Aorta (tissue), 5 donors: ENCODE measurements around the gene CCNG2. TPM values are rescaled to one million over a fixed set of nuclear protein-coding genes. Genes with fewer than 3 reads are reported as not detected.

Experiments used
- ATAC-seq: fragments of 200-7000 bp; cut with Tn5 transposase; one replicate; pipeline ENCODE4 v1.9.1; 2022; ENCODE audit warnings: moderate library complexity; ENCODE audit not compliant: low FRiP score
- DNase-seq, 2 donors: peaks; one replicate each; pipeline ENCODE4 v3.0.0-alpha.2; 2020
- H3K27ac ChIP-seq, 2 donors: one replicate each; pipeline ENCODE4 v1.5.1; 2013; ENCODE audit warnings: low read length in 2 of 2, mild to moderate bottlenecking in 2 of 2, moderate library complexity in 2 of 2, control low read depth in 1 of 2, inconsistent platforms in 1 of 2, low read depth in 1 of 2
- H3K27me3 ChIP-seq, 2 donors: one replicate each; pipeline ENCODE4 v1.6.1; 2013; ENCODE audit warnings: control low read depth in 1 of 2, low read length in 1 of 2, mild to moderate bottlenecking in 1 of 2, moderate library complexity in 1 of 2; ENCODE audit not compliant: insufficient read depth in 2 of 2, control insufficient read depth in 1 of 2
- H3K36me3 ChIP-seq, 2 donors: one replicate each; pipeline ENCODE4 v1.6.1; 2013; ENCODE audit warnings: control low read depth in 1 of 2, low read length in 1 of 2, mild to moderate bottlenecking in 1 of 2; ENCODE audit not compliant: insufficient read depth in 2 of 2, control insufficient read depth in 1 of 2
- H3K4me1 ChIP-seq, 2 donors: one replicate each; pipeline ENCODE4 v1.6.1; 2013; ENCODE audit warnings: low read length in 2 of 2, control low read depth in 1 of 2, mild to moderate bottlenecking in 1 of 2, moderate library complexity in 1 of 2; ENCODE audit not compliant: insufficient read depth in 2 of 2, control insufficient read depth in 1 of 2
- H3K4me3 ChIP-seq, 2 donors: one replicate each; pipeline ENCODE4 v1.5.1; 2013; ENCODE audit warnings: low read length in 2 of 2, control low read depth in 1 of 2, mild to moderate bottlenecking in 1 of 2
- H3K9me3 ChIP-seq: one replicate; pipeline ENCODE4 v1.6.1; 2013; ENCODE audit warnings: mild to moderate bottlenecking, low read length; ENCODE audit not compliant: control insufficient read depth
- WGBS, 2 donors: extraction: QIAGEN DNeasy Blood & Tissue Kit; methylation state at CpG; one replicate each; pipeline ENCODE4 v1.1.7; 2013; 5-methylcytosine and 5-hydroxymethylcytosine counted together
- intact Hi-C, 2 donors: fragments of 100-400 bp; cut with DNase I; formaldehyde crosslinking; loops; one replicate each; pipeline versions ENCODE4 v1.14.2 to v1.15.0; 2022
- polyA plus RNA-seq, 2 donors: library from polyadenylated mRNA; stranded (reverse); fragments of 200-250 nt; gene quantifications; one replicate each; pipeline ENCODE4 v1.2.3, GENCODE V29; 2013
- total RNA-seq, 2 donors: library from RNA; stranded (reverse); fragmentation: NEBNext Ultra II Directional; extraction: Animal tissue kit (Norgen Biotek cat#: 25700); gene quantifications; one replicate each; pipeline ENCODE4 v1.2.1, GENCODE V29; 2021
- donor health status: healthy with polysubstance abuse.
- donor health status: Bipolar disorder and iron deficiency.
- donor health status: DM: no; HTN: no; CAD: no.
- donor health status: DM: no; HTN: no; CAD: no.
- donor health status: DM: yes; HTN: yes; CAD: no.

CCNG2 gene
- total and polyA plus RNA-seq, 4 donors = 28.8 to 57.5 (median 42.6) TPM

- 90% methylated on average over 3 of the region's 3 CpGs for WGBS, 2 donors
Measured at GRCh38 chr4:77177199-77177598, 20.2 kb downstream of the CCNG2 start.

GRCh38 chr4:77178560-77178959 lies 21.6 kb downstream of the CCNG2 start:
- ATAC-seq = no peak
- H3K4me1 ChIP-seq = no peaks in the 10 kb centered on the region
- H3K27me3 ChIP-seq = no peaks in the 10 kb centered on the region
- no peak overlapping the region for H3K4me3 ChIP-seq
- WGBS, 2 donors = 74 to 98% methylated on average over 2 of the region's 2 CpGs
- no peak overlapping the region for H3K27ac ChIP-seq
- H3K9me3 ChIP-seq = no peaks in the 10 kb centered on the region
- no peak for DNase-seq
- intact Hi-C loops = no loop called here
- no peaks in the 10 kb centered on the region for H3K36me3 ChIP-seq

More at GRCh38 chr4:77177199-77177598, 20.2 kb downstream of the CCNG2 start:
- no peaks in the 10 kb centered on the region for H3K36me3 ChIP-seq
- DNase-seq = no peak
- no peaks in the 10 kb centered on the region for H3K9me3 ChIP-seq
- intact Hi-C loops = no loop called here
- ATAC-seq = no peak
- no peaks in the 10 kb centered on the region for H3K27me3 ChIP-seq
- H3K4me1 ChIP-seq = no peaks in the 10 kb centered on the region
- no peak overlapping the region for H3K4me3 ChIP-seq
- H3K27ac ChIP-seq = no peak overlapping the region

GRCh38 chr4:77179519-77179918 lies 22.5 kb downstream of the CCNG2 start:
- no peaks in the 10 kb centered on the region for H3K27me3 ChIP-seq
- ATAC-seq = no peak
- no peaks in the 10 kb centered on the region for H3K9me3 ChIP-seq
- H3K4me1 ChIP-seq = no peaks in the 10 kb centered on the region
- H3K36me3 ChIP-seq = no peaks in the 10 kb centered on the region
- H3K4me3 ChIP-seq = no peak overlapping the region
- intact Hi-C loops = no loop called here
- DNase-seq = no peak
- H3K27ac ChIP-seq = no peak overlapping the region

GRCh38 chr4:77181720-77182119 lies 24.7 kb downstream of the CCNG2 start:
- ATAC-seq (no peak), DNase-seq (no peak)
- Histone ChIP-seq H3K27me3 (no peaks in the 10 kb centered on the region), H3K27ac (no peak overlapping the region), H3K9me3 (no peaks in the 10 kb centered on the region), H3K4me1 (no peaks in the 10 kb centered on the region), H3K36me3 (no peaks in the 10 kb centered on the region), H3K4me3 (no peak overlapping the region)
- intact Hi-C loops = no loop called here
- 74 to 83% methylated on average over 4 of the region's 4 CpGs for WGBS, 2 donors

GRCh38 chr4:77183777-77184420 lies 26.9 kb downstream of the CCNG2 start:
- no peak overlapping the region for H3K27ac ChIP-seq
- ATAC-seq = no peak
- H3K27me3 ChIP-seq = no peaks in the 10 kb centered on the region
- DNase-seq = no peak
- intact Hi-C loops = no loop called here
- H3K4me3 ChIP-seq = no peak overlapping the region
- WGBS, 2 donors = 58 to 64% methylated on average over 6 of the region's 6 CpGs
- no peaks in the 10 kb centered on the region for H3K4me1 ChIP-seq
- no peaks in the 10 kb centered on the region for H3K9me3 ChIP-seq
- no peaks in the 10 kb centered on the region for H3K36me3 ChIP-seq

- no peak overlapping the region for H3K4me3 ChIP-seq
- ATAC-seq (no peak), DNase-seq (no peak)
- no peaks in the 10 kb centered on the region for H3K4me1 ChIP-seq
- H3K27me3 ChIP-seq = no peaks in the 10 kb centered on the region
- intact Hi-C loops = no loop called here
- no peaks in the 10 kb centered on the region for H3K9me3 ChIP-seq
- H3K36me3 ChIP-seq = no peaks in the 10 kb centered on the region
- H3K27ac ChIP-seq = no peak overlapping the region
Measured at GRCh38 chr4:77184974-77185373, 28.0 kb downstream of the CCNG2 start.

- no peak overlapping the region for H3K4me3 ChIP-seq
- H3K4me1 ChIP-seq = no peaks in the 10 kb centered on the region
- no peaks in the 10 kb centered on the region for H3K27me3 ChIP-seq
- no peaks in the 10 kb centered on the region for H3K9me3 ChIP-seq
- H3K27ac ChIP-seq = no peak overlapping the region
- no peaks in the 10 kb centered on the region for H3K36me3 ChIP-seq
- intact Hi-C loops = no loop called here
- DNase-seq (no peak), ATAC-seq (no peak)
Measured at GRCh38 chr4:77185686-77186085, 28.7 kb downstream of the CCNG2 start.

- Histone ChIP-seq H3K27ac (no peak overlapping the region), H3K4me1 (no peaks in the 10 kb centered on the region), H3K9me3 (no peaks in the 10 kb centered on the region), H3K36me3 (no peaks in the 10 kb centered on the region), H3K27me3 (no peaks in the 10 kb centered on the region), H3K4me3 (no peak overlapping the region)
- DNase-seq (no peak), ATAC-seq (no peak)
- WGBS, 2 donors = 75 to 92% methylated on average over 2 of the region's 2 CpGs
- intact Hi-C loops = no loop called here
Measured at GRCh38 chr4:77187322-77187721, 30.3 kb downstream of the CCNG2 start.

GRCh38 chr4:77188498-77189220 lies 31.7 kb downstream of the CCNG2 start:
- 70 to 71% methylated on average over 9 of the region's 9 CpGs for WGBS, 2 donors
- intact Hi-C loops = no loop called here
- H3K27me3 ChIP-seq = peaks cover 0 to 2% of the 10 kb centered on the region in 2 donors
- H3K4me3 ChIP-seq = no peak overlapping the region
- H3K4me1 ChIP-seq = no peaks in the 10 kb centered on the region
- H3K27ac ChIP-seq = no peak overlapping the region
- DNase-seq = no peak
- no peak for ATAC-seq
- no peaks in the 10 kb centered on the region for H3K9me3 ChIP-seq
- no peaks in the 10 kb centered on the region for H3K36me3 ChIP-seq
